Left cardiac atrium (tissue), 4 donors: ENCODE measurements around the gene SETD3. TPM values are rescaled to one million over a fixed set of nuclear protein-coding genes. Genes with fewer than 3 reads are reported as not detected.

Source experiments
- ATAC-seq, 2 donors: fragments of 200-7000 bp; cut with Tn5 transposase; one replicate each; pipeline ENCODE4 v1.9.1; 2020; ENCODE audit warnings: mild to moderate bottlenecking in 2 of 2, moderate library complexity in 2 of 2
- DNase-seq: peaks from one replicate; pipeline ENCODE4 v3.0.0-alpha.2; 2020
- intact Hi-C, 2 donors: fragments of 100-400 bp; cut with DNase I; formaldehyde crosslinking; loops; one replicate each; pipeline versions ENCODE4 v1.14.1 to v1.15.1; 2022 to 2023
- total RNA-seq, 2 donors: library from RNA; stranded (reverse); fragmentation: NEBNext Ultra II Directional; extraction: Animal tissue kit (Norgen Biotek cat#: 25700); gene quantifications; one replicate each; pipeline ENCODE4 v1.2.1, GENCODE V29; 2021
- donor health status: DM: no; HTN: yes; CAD: no.
- donor health status: DM: no; HTN: yes; CAD: no; lungs with severe emphysema.
- donor health status: DM: yes; HTN: yes; CAD: no.
- donor health status: Dilated cardiomyopathy.

SETD3 gene
- total RNA-seq, 2 donors from 2014 or later = 77.7 to 116 TPM

DNA sequence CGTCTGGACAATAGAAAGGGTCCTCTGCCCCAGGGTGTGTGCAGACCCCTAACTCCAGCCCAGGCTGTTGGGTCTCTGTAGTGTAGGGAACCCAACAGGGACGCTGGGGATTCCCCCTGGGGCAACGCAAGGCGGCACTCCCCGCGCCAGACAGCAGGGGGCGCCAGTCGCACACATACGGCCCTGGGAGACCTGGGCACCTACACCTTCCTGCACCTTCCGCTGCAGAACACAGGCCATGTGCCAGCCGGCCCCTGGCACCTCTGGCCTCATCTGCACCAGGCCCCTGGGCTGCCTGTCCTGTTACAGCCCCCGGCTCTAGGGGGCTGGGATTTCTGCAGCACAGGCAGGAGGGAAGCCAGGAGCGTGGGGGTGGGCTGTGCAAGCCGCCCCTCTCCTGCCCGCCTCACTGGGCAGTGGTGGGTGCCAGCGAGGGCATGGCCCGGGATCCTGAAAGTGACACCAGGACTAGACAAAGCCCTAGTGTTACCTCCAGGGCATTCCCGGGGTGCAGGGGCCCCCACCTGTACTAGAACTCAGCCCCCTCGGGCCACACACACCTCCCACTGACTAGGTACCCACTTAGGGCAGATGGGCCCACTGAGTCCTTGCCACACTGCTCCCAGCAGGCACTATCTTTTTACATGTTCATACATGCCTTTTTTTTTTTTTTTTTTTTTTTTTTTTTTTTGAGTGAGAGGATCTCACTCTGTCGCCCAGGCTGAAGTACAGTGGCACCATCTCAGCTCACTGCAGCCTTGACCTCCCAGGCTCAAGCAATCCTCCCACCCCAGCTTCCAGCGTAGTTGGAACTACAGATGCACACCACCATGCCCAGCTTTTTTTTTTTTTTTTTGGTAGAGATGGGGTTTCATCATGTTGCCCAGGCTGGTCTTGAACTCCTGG is 38.0 kb upstream of the SETD3 start:
- peak; percentile 70 for DNase-seq
- peak; percentile 58 to 68 for ATAC-seq
- intact Hi-C loops = loop anchor here (1.0 to 2.0 kb wide), 2 partner anchors 110 to 111 kb away; no protein-coding TSS in a partner anchor

DNA sequence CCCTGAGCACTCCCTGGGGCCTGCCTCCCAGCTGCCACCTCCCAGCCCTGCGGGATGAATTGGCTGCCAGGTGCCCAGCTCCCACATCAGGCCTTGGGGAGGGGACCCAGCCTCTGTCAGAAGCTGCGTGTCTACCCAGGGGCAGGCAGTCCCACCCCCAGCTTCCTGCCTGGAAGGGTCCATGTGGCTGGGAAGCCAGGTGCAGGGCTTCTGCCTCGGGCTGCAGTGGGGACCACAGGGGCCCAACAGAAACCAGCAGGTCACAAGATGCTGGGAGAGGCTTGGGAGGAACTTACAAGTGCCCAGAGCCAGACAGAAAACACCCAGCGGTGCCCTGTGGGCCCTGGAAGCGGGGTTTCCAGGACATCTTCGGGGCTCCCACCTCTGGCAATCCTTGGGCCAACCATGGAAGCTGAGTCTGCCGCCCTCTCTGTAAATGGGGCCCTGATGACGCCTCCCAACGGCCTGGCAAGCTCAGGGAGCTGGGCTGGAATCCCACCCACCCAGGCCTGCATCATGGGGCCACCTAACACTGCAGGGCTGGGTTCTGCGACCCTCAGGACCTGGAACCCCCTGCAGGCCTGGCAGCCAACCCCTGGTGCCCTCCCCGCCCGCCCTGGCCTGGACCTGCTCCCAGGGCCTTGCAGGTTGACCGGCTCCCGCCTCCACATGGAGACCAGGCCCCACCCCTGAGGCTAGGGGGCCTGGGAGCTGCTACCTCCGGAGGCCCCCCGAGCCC is 37.2 kb upstream of the SETD3 start:
- ATAC-seq (no peak), DNase-seq (no peak)
- intact Hi-C loops = loop anchor here (1.0 to 2.0 kb wide), 2 partner anchors 111 kb away; no protein-coding TSS in a partner anchor

DNA sequence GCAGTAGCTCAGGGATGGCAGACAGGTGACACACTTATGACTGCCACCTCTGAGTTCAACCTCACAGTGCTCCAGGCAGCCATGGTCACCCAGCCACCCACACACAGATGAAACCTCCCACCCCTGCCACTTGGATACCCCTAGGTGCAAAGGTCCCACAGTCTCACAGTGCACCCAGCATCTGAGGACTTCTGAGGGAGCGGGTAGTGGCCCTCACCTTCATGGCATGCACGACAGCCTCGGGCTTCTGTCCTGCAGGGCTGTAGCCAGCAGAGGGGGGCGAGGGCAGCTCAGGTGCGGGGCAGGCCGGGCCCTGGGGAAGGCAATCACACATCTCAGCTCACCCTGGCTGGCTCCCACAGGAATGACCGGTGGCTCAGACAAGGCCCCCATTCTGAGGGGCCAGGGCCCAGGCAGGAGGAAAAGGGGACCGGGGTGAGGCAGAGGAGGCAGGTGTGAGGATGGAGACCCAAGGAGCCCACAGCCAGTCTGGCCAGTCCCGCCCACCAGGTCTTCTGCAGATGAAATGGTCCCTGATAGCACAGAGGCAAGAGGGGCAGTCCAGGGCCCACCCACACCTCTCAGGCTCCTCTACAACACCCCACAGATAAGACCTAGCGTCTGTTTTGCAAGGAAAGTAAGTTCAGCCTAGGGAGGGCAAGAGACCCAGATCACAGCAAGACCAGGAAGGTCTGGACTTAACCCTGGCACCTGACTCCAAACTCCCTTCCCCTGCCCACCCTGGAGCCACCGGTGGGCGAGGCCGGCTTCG is 36.4 kb upstream of the SETD3 start:
- intact Hi-C loops = no loop called here
- DNase-seq (no peak), ATAC-seq (no peak)

DNA sequence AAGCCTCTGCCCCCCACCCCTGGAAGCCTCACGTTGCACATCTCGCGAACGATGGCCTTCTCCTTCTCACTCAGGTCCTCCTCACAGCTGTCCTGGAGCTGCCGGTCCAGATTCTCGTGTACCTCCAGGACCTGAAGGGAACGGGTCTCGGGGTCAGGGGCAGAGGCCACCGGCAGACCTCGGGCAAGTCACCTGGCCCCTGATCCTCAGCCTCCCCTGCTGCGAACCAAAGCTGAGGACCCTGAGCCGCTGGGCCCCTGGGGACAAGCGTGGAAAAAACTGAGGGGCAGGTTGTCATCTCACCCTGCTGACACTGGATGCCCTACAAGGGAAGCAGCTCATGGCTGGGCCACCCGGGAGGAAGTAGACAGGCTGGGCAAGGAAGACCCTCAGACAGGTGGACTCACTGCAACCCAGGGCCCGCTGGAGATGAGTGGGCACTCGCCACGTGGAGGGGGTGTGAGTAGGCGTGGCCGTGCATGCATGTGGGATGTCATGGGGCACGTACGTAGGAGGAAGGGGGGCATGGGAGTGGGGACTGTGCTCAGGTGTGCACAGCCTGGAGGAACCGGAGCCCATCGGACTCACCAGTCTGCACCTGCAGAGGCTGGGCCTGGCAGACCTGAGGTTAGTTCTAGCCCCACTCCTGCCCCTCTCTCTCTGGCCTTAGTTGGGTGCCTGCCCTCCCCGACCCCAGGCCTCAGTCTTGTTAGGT is 35.7 kb upstream of the SETD3 start:
- ATAC-seq (no peak), DNase-seq (peak; percentile 22)
- intact Hi-C loops = no loop called here

DNA sequence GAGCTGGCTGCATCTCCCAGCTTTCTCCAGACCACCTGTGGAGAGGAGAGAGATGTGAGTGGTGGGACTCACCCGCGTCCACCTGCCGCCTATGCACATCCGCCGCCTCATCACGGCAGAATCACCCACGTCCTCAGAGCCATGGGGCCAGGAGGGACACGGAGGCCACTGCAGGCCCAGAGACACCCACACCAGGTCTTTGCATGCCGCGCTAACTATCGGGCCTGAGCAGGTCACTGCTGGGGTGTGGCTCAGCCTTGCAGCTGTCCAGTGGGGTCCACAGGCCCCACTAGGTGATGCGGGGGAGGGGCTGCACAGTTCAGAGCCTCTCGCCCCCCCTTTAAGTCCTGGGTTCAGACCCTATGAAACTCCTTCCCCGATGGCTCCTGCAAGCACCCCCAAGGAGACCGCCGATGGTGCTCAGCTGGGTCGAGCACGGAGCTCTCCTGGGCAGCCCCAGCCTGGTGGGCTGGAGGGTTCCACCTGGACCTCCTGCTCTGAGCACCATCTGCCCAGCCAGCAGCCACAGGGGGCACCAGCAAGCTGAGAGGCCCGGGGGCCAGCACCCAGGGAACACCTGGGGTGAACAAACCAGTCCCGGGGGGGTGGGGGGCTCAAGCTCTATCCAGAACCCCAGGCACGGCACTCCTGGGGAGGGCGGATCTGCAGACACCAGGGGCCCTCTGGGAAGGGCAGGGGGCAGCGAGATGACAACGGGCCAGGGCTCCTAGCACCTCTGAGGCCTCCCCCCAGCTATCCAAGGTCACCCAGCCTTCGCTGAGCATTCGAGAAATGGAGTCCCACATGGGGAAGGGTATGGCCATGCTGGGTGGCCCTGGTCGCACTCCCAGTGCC is 34.9 kb upstream of the SETD3 start:
- intact Hi-C loops = no loop called here
- DNase-seq (peak; percentile 20), ATAC-seq (no peak)

DNA sequence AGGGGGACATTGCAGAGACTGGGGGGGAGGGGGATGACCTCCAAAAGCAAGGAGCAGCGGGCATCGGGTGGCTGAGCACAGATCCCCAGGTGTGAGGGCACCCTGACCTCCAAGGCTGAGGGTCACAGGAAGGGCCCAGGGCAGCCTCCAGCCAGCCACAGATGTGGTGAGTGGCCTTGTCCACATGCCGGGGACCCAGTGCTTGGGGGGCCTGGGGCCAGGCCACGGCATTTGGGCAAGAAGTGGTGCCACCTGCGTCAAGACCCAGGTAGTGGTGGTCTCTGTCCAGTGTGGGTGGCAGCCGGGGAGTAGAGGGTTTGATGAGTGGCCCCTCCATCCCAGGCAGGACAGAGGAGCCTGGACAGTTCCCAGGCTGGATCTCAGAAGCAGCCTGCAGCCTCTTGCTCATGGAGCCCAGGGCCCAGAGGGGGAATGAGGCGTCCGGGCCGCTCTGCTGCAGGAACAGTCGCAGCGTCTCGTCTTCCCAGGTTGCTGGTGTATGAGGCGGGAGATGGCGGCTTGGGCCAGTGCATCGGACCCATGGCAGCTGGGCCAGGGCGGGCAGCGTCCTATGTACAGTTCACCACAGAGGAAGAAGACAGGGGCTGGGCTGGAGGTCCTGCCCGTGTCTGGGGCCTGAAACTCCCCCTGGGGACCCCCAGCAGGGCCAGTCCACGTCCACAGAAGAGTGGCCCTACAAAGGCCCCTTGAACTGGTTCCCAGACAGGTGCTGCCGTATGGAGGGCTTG is 34.1 kb upstream of the SETD3 start:
- intact Hi-C loops = no loop called here
- ATAC-seq = no peak
- DNase-seq = no peak

DNA sequence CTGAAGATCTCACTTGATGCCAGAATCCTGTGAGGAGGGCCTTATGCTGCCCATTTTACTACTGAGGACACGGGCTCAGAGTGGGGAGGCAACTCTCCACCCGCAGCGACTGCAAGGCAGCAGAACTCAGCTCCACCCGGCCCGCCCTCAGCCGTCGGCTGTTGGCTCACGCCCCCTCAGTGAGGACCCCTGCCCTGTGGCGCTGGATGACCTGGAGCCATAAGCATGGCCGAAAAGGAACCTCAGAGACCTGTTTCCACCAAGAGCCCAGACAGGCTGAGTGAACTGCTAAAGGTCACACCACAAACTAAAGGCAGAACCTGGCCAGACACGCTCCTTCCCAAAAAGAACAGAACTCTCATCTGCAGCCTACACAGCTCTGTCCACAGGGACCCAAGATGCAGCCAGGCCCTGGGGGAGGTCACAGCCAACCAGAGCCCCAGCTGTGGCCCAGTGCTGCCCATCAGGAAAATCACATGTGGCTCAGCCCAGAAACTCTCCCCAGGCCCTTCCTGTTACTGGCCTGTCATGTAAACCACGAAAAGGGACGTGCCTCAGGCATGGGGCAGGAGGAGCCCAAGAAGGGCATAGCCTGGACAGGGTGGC is 33.4 kb upstream of the SETD3 start:
- ATAC-seq (no peak), DNase-seq (no peak)
- intact Hi-C loops = no loop called here

DNA sequence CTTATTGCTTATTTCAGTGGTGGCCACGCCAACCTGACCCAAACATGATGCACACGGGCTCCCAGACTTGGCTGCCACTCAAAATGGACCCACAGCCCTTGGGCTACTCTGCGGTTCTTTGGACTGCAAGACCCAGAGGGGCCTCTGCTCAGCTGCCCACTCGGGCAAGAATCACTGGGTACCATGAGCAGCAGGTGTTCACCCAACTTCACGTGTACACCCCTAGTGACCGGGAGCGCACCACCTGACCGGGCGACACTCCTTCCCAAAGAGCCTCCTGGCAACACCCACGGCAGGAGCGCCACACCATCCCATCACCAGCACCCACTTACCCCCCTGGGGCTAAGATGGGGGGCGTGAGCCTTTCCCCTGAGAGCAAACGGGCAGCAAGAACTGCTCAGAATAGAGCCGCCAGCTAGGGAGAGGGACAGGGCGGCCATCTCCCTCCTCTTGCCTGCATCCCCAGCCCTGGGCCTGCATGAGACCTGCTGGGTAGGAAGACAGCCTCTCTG is 32.6 kb upstream of the SETD3 start:
- no peak for DNase-seq
- ATAC-seq = no peak
- intact Hi-C loops = no loop called here

DNA sequence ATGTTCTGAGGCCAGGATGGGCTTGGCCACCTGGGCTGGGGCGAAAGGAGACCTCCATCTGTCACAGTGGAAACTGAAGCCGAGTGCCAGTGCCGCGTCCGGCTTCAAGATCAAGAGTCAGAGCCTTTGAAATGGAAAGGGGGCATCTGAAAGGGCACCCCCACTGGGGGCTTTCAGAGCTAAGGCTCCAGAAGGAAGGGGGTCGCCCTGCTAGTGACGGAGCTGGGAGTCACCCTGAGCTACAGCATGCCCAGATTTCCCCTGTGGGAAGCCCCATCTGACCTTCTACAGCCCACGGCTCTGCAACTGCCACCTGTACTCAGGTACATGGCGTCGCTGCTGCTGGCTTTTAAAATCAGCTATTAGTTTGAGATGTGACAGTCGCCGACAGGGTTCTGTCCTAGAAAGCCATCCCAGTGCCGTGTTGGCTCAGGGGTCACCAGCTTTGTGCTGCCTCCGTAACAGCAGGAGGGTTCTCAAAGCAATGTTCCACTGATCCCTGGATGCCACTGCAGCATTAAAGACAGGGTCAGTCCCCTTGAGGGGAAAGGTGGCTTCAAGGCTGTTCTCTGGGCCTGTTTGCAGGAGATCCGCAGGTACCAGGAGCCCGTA is 32.0 kb upstream of the SETD3 start:
- DNase-seq (peak; percentile 19), ATAC-seq (no peak)
- intact Hi-C loops = no loop called here

DNA sequence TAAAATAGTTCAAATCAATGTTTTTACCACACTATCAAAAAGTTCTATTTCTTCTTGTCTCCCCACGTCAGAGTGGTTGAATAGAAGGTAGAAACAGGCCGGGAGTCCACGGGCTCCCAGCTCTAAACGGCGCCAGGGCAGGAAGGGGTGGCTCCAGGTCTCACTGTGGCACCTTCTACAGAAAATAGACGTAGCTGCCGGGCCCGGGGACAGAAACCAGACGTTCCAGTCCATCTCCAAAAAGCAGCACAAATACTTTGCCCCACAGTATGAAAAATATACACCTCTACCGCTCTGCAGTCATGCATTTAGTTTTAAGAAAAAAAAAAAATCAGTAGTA is 31.4 kb upstream of the SETD3 start:
- DNase-seq (no peak), ATAC-seq (no peak)
- intact Hi-C loops = no loop called here

DNA sequence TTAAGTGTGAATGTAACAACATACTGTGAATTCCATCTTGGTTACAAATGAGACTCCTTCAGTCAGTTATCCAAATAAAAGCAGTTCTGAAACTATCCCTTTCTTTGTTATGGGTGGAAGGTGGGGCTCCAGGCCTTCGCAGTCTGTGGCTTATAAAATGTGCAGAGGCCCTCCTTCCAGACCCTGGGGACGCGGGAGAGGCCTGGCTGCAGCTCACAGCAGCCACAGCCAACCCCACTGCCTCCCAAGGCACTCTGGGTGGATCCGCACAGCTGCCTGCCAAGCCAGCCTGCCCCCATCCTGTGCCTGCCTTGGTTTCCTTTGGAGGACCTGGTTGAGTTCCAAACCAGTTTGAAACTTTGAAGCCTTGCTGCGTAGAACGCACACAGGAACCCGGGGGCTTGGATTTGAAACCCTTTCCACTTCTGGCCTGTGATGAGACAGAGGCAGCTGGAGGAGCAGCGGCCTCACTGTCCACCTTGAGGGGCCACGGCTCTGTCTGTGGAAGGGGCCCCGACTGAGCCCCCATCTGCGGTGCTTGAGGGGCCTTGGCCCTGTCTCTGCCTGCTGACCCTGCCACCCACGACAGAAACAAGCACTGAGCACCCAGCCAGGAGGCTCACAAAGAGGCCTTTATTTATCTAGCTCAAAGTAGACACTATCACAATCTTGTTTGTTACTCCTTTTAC is 30.9 kb upstream of the SETD3 start:
- intact Hi-C loops = no loop called here
- DNase-seq (peak; percentile 46), ATAC-seq (peak; percentile 33 to 62)

DNA sequence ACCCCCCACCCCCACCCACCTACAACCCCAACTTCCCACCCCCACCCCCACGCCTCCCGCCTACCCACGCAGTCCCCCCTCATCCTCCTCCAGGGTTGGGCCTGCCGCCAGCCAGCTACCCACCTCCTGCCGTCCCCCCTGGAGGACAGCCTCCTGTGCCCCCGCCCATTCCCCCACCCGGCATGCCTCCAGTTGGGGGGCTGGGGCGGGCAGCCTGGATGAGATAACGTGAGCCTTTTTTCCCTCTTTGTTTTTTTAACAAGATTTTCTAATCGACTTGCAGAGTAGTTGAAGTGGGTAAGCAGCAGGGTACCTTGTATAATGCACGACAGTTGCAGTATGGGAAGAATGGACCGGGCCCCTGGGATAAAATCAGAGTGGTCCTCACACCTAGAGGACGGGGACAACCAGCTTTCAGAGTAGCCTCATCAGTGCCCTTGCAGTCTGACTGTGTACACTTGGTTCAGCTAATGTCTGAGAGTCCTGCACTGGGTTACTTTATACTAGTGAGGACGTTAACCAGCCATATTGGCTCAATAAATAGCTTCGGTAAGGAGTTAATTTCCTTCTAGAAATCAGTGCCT is 30.0 kb upstream of the SETD3 start:
- DNase-seq (no peak), ATAC-seq (no peak)
- intact Hi-C loops = no loop called here

DNA sequence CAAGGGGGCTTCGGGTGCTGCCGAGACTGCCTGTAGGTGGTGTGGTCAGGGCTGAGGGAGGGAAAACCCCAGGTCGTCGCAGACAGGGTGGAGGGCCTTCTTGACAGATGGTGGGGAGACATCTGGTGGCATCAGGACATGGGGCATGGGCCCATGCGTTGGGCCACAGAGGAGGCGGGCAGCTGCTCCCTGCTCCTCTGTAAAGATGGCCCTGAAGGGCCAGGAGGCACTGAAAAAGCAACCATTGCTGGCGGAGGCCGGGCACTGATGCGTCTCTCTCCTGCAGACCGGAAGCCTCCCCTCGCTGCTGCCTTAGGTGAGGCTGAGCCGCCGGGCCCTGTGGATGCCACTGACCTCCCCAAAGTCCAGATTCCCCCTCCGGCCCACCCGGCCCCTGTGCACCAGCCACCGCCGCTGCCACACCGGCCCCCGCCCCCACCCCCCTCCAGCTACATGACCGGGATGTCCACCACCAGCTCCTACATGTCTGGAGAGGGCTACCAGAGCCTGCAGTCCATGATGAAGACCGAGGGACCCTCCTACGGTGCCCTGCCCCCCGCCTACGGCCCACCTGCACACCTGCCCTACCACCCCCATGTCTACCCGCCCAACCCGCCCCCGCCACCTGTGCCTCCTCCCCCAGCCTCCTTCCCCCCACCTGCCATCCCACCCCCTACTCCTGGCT is 29.4 kb upstream of the SETD3 start:
- peak; percentile 20 for DNase-seq
- intact Hi-C loops = loop anchor here in 1 of 2 donors (5.0 kb wide), 1 partner anchor 122 kb away; no protein-coding TSS in a partner anchor
- no peak for ATAC-seq

DNA sequence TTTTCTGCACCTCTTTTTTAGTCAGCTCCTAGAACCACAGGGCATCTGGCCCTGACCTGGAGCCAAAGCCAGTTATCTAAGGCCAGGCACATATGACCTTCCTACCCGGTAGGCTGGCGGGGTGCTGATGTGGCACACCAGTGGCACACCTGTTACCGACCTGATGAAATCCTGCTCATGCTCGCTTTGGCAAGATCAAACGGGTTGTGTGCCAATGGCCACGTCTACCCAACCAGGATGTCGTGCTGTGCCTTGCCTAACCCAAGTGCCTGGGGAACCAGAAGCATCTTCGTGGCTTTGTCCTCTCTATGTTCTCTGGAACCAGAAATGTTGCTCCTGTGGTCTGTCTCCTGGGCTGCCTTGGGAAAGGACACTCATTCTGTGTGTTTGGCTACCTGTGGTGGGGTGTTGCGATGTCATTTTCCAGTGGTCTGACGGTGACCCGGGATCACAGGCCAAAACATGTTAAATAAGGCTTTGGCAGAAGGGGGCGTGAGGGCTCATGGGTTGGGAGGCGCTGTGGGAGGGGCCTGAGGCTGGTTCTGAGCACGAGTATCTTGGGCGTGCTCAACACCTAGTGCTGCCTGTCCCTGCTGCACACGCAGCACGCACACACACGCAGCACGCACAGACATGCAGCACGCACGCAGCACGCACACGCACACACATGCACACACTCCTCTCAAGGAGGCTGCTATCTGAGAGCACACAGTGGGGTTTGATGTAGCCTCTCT is 28.4 kb upstream of the SETD3 start:
- no peak for DNase-seq
- intact Hi-C loops = loop anchor here in 1 of 2 donors (5.0 kb wide), 1 partner anchor 123 kb away; no protein-coding TSS in a partner anchor
- peak in 1 of 2 donors; percentile 3 for ATAC-seq
